H1 (cell line): ENCODE results near the gene NOS3. TPM values are rescaled to one million over a fixed set of nuclear protein-coding genes. Genes with fewer than 3 reads are reported as not detected.

ENCODE experiments used
- ATF3 ChIP-seq: IDR thresholded peaks from 2 replicates; pipeline ENCODE4 v1.6.1; 2011; ENCODE audit warnings: low read depth, mild to moderate bottlenecking, low read length; ENCODE audit not compliant: insufficient read depth
- CHD2 ChIP-seq: IDR thresholded peaks from 2 replicates; pipeline ENCODE4 v1.6.1; 2012; ENCODE audit warnings: low read length, improper control_type of control experiment
- CHD7 ChIP-seq: fragments of 300-600 bp; sonication (generic); IDR thresholded peaks from 2 replicates; pipeline ENCODE4 v1.7.1; 2012; ENCODE audit warnings: low read length, moderate library complexity, mild to moderate bottlenecking, inconsistent platforms; ENCODE audit not compliant: insufficient replicate concordance
- POLR2AphosphoS5 ChIP-seq: IDR thresholded peaks from 2 replicates; pipeline ENCODE4 v1.6.1; 2011; ENCODE audit warnings: low read depth, low read length
- SIRT6 ChIP-seq: IDR thresholded peaks from one replicate; pipeline ENCODE4 v1.7.1; 2012; ENCODE audit warnings: low read length, inconsistent platforms
- SIX5 ChIP-seq: IDR thresholded peaks from 2 replicates; pipeline ENCODE4 v1.6.1; 2011; ENCODE audit warnings: mild to moderate bottlenecking, low read depth, low read length
- polyA plus RNA-seq, 7 experiments: library from polyadenylated mRNA; depleted of rRNA in 3 of 7; stranded (reverse) in 5 of 7; unstranded in 2 of 7; fragments of >200 nt in 5 of 7; fragments of 200-250 nt in 2 of 7; gene quantifications; 1 replicate in 5 of 7; 2 replicates in 1 of 7; 4 replicates in 1 of 7; pipeline versions ENCODE4 v1.2.1 to v1.2.3, GENCODE V29; 2011 to 2013; ENCODE audit warnings: missing spikeins in 2 of 7, mixed read lengths in 2 of 7
- total RNA-seq: library from RNA; stranded (reverse); fragmentation: NEBNext Ultra II Directional; extraction: Animal tissue kit (Norgen Biotek cat#: 25700); gene quantifications from 2 replicates; pipeline ENCODE4 v1.2.1, GENCODE V29; 2021

The NOS3 gene
- total and polyA plus RNA-seq, 2 of the 8 experiments (the other 6 are each of a cell fraction or from before 2014, with no cell fraction given), result 4.4 to 16.2 TPM

- TF ChIP-seq CHD7 (no peak), SIX5 (no peak), SIRT6 (no peak), CHD2 (no peak), ATF3 (no peak), POLR2AphosphoS5 (no peak)
Measured at GRCh38 chr7:150945853-150946420, 44.9 kb upstream of the NOS3 start (continued).
